Prostate gland (tissue), 2 donors: Measurements from ENCODE around the gene OR2H2. TPM values are rescaled to one million over a fixed set of nuclear protein-coding genes. Genes with fewer than 3 reads are reported as not detected.

Experiments
- DNase-seq: peaks from one replicate; pipeline ENCODE4 v3.0.0-alpha.2; 2019; ENCODE audit warnings: low spot score
- H3K27ac ChIP-seq, 2 donors: fragments of 200-600 bp; sonication (generic); 2 replicates each; pipeline ENCODE4 v1.5.1; 2017 to 2019
- H3K27me3 ChIP-seq: fragments of 200-600 bp; sonication (generic); replicated peaks from 2 replicates; pipeline ENCODE4 v1.5.1; 2019; ENCODE audit not compliant: insufficient read depth
- H3K36me3 ChIP-seq, 2 donors: fragments of 200-600 bp; sonication (generic); 1 replicate in 1 of 2; 2 replicates in 1 of 2; pipeline versions ENCODE4 v1.5.1 to v1.8.1; 2017 to 2019
- H3K4me1 ChIP-seq: fragments of 200-600 bp; sonication (generic); replicated peaks from 2 replicates; pipeline ENCODE4 v1.5.1; 2019
- H3K4me3 ChIP-seq, 2 donors: fragments of 200-600 bp; sonication (generic); 2 replicates each; pipeline ENCODE4 v1.5.1; 2017 to 2019
- H3K9me3 ChIP-seq: fragments of 200-600 bp; sonication (generic); 2 replicates; pipeline ENCODE4 v1.5.1; 2017
- POLR2A ChIP-seq: fragments of 450-650 bp; IDR thresholded peaks from one replicate; pipeline ENCODE4 v1.6.1; 2016; ENCODE audit warnings: antibody characterized with exemption, mild to moderate bottlenecking
- POLR2AphosphoS5 ChIP-seq: sonication (generic); formaldehyde crosslinking; IDR thresholded peaks from one replicate; pipeline ENCODE4 v1.6.1; 2017; ENCODE audit warnings: antibody characterized with exemption
- WGBS: methylation state at CpG from one replicate; pipeline ENCODE4 v1.1.5; 2018; 5-methylcytosine and 5-hydroxymethylcytosine counted together
- intact Hi-C: fragments of 100-400 bp; cut with DNase I; formaldehyde crosslinking; loops from one replicate; pipeline ENCODE4 v1.14.2; 2022
- total RNA-seq, 2 donors: library from RNA; depleted of rRNA; stranded (reverse); fragments of >200 nt; gene quantifications; one replicate each; pipeline ENCODE4 v1.1.0, GENCODE V29; 2016
- TF ChIP-seq, protein P1 (sequence below), 4 experiments: fragments of 200-600 bp in 2 of 4; fragments of 450-650 bp in 2 of 4; sonication (generic) in 2 of 4; IDR thresholded peaks; 1 replicate in 3 of 4; 2 replicates in 1 of 4; pipeline ENCODE4 v1.5.1; 2016 to 2019; ENCODE audit warnings: antibody characterized with exemption in 4 of 4, mild to moderate bottlenecking in 2 of 4, moderate library complexity in 2 of 4

OR2H2 gene
- not detected for total RNA-seq

DNA sequence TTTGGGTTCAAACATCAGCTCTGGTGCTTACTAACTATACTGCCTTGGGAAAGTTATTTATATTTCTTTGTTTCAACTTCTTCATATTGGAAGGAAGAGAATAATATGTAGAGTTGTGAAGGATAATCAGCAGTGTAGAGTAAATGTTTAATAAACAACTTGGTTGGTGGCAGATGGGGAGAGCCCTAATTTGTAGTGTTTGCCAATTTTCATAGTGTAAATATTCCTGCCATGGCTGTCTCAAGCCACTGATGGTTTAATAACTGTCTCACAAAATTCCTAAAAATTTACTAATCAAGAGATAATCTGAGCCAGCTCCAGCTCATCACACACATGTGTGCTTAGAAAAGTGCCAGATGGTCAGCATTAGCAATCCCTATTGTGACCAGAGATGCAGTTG is at the start of gene OR2H2:
TSS of gene OR2H2 (plus strand) at position 301 of the 400 bp plus-strand sequence. CDS start 2,824 bp downstream, outside the sequence.
- no peak within 1 kb of the TSS for H3K27ac ChIP-seq
- TF ChIP-seq POLR2A (no peak), POLR2AphosphoS5 (no peak)
- TF ChIP-seq, protein P1, sequence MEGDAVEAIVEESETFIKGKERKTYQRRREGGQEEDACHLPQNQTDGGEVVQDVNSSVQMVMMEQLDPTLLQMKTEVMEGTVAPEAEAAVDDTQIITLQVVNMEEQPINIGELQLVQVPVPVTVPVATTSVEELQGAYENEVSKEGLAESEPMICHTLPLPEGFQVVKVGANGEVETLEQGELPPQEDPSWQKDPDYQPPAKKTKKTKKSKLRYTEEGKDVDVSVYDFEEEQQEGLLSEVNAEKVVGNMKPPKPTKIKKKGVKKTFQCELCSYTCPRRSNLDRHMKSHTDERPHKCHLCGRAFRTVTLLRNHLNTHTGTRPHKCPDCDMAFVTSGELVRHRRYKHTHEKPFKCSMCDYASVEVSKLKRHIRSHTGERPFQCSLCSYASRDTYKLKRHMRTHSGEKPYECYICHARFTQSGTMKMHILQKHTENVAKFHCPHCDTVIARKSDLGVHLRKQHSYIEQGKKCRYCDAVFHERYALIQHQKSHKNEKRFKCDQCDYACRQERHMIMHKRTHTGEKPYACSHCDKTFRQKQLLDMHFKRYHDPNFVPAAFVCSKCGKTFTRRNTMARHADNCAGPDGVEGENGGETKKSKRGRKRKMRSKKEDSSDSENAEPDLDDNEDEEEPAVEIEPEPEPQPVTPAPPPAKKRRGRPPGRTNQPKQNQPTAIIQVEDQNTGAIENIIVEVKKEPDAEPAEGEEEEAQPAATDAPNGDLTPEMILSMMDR (IDR thresholded peaks at IDR 0.05) = no peak
- intact Hi-C loops = loop anchor here (10.0 kb wide), 1 partner anchor 900 kb away; no protein-coding TSS in a partner anchor
- H3K4me1 ChIP-seq = no peaks in the 10 kb centered on the region
- no peak for DNase-seq
- H3K4me3 ChIP-seq = no peak within 1 kb of the TSS
- no peaks in the 10 kb centered on the region for H3K36me3 ChIP-seq
- H3K9me3 ChIP-seq = no peaks in the 10 kb centered on the region
- H3K27me3 ChIP-seq = no peaks in the 10 kb centered on the region

DNA sequence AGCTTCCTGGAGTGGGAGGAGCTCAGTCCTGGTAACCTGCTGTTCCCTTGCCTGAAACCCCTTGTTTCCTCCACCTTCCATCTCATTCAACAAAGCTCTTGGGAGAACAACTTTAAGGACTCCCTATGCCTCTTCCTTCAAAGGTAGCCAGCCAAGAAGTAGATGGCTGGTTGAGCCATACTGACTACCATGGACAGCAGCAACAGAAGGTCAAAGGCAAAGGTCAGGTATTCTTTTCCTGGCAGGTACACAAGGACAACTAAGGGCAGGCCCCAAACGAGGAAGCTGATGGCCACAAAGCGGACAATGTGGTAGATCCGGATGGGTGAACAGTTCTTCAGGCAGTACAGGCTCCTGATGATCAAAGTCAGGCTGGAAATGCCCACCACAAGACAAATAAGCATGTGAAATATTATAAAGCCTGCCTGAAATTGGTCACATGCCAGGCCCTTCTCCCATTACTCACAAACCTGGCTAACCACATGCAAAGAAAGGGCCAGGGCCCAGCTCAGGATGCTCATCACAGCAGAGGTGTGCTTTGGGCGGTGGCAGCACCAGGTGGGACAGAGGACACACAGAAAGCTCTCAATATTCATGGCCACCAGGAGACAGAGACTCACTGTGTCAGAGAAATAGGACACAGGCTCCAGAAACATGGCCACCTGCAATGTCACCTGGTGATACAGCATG is 47.1 kb upstream of the OR2H2 start:
- H3K4me1 ChIP-seq = no peaks in the 10 kb centered on the region

DNA sequence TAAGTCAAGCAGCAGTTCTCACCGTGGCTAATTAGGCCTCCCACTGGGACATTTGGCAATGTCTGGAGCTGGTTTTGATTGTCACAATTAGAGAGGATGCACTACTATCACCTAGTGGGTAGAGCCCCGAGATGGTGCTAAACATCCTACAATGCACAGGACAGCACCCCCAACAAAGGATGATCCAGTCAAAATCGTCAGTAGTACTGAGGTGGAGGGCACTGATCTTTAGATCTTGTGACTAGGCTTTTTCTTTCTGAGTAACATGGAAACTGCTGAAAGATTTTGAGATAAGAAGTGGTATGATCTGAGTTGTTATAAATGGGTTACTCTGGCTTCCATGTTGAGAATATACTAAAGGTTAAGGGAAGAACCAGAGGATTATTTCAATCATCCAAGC is 37.3 kb upstream of the OR2H2 start:
- Histone ChIP-seq H3K27ac (no peak overlapping the region), H3K4me3 (no peak overlapping the region), H3K36me3 (no peaks in the 10 kb centered on the region), H3K9me3 (no peaks in the 10 kb centered on the region), H3K27me3 (no peaks in the 10 kb centered on the region), H3K4me1 (no peaks in the 10 kb centered on the region)
- 33% methylated on average over 3 of the region's 3 CpGs for WGBS
- no peak for DNase-seq
- intact Hi-C loops = no loop called here
- TF ChIP-seq POLR2A = no peak
- TF ChIP-seq, protein P1 (IDR thresholded peaks at IDR 0.05) = no peak
- no peak for TF ChIP-seq POLR2AphosphoS5

More for the DNA sequence above, 47.1 kb upstream of the OR2H2 start:
- Histone ChIP-seq H3K27ac (no peak overlapping the region), H3K27me3 (peaks cover 2% of the 10 kb centered on the region), H3K9me3 (no peaks in the 10 kb centered on the region), H3K4me3 (no peak overlapping the region), H3K36me3 (no peaks in the 10 kb centered on the region)
- 76% methylated on average over 4 of the region's 4 CpGs for WGBS
- intact Hi-C loops = no loop called here
- no peak for TF ChIP-seq POLR2AphosphoS5
- TF ChIP-seq, protein P1 (IDR thresholded peaks at IDR 0.05) = no peak
- TF ChIP-seq POLR2A = no peak
- no peak for DNase-seq

DNA sequence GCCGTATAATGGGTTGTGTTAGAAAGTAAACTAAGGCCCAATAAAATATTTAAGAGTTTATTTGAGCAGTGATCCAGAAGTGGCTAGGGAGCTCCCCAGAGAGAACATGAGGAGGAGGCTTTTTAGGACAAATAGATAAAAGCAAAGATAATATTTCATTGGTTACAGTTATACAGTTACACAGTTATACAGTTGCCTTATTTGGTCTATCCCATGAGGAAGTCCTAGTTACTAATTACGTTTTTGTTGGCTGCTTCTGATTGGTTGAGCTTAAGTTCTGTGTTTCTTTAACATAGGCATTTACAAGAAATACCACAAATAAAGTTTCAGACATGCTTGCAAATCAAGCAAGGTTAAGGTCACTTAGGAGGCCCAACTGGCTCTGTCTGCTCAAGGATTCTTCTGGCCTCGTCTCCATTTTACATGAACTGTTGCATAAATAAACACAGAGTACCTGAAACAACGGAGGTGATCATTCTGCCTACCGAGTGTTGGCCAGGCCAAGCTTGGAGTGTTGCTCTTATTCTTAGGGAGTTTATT is 32.3 kb upstream of the OR2H2 start:
- intact Hi-C loops = no loop called here
- DNase-seq = no peak
- no peak overlapping the region for H3K4me3 ChIP-seq
- peaks cover 2% of the 10 kb centered on the region for H3K27me3 ChIP-seq
- peaks cover 8% of the 10 kb centered on the region for H3K4me1 ChIP-seq
- WGBS = 18% methylated on average over 5 of the region's 5 CpGs
- H3K9me3 ChIP-seq = no peaks in the 10 kb centered on the region
- H3K36me3 ChIP-seq = no peaks in the 10 kb centered on the region
- no peak overlapping the region for H3K27ac ChIP-seq
- TF ChIP-seq POLR2A = no peak
- TF ChIP-seq, protein P1 (IDR thresholded peaks at IDR 0.05) = no peak
- TF ChIP-seq POLR2AphosphoS5 = peak; percentile 13
